HUES6 (cell line): ENCODE results near the gene RBM33.

Source experiments
- H3K27ac ChIP-seq: 2 replicates; pipeline ENCODE4 v1.7.0; 2013; ENCODE audit warnings: low read depth, mild to moderate bottlenecking, low read length, inconsistent platforms
- H3K27me3 ChIP-seq: 2 replicates; pipeline ENCODE4 v1.6.1; 2013; ENCODE audit warnings: low read length; ENCODE audit not compliant: control insufficient read depth, insufficient read depth
- H3K36me3 ChIP-seq: 2 replicates; pipeline ENCODE4 v1.6.1; 2013; ENCODE audit warnings: low read length; ENCODE audit not compliant: control insufficient read depth, insufficient read depth
- H3K4me1 ChIP-seq: 2 replicates; pipeline ENCODE4 v1.6.1; 2013; ENCODE audit warnings: low read length; ENCODE audit not compliant: control insufficient read depth, insufficient read depth
- H3K4me3 ChIP-seq: 2 replicates; pipeline ENCODE4 v1.5.1; 2013; ENCODE audit warnings: low read depth, low read length
- H3K9ac ChIP-seq: one replicate; pipeline ENCODE4 v1.6.1; 2013; ENCODE audit warnings: mild to moderate bottlenecking, low read length
- H3K9me3 ChIP-seq: 2 replicates; pipeline ENCODE4 v1.6.1; 2013; ENCODE audit warnings: low read depth, low read length; ENCODE audit not compliant: control insufficient read depth, insufficient read depth

The RBM33 gene

DNA sequence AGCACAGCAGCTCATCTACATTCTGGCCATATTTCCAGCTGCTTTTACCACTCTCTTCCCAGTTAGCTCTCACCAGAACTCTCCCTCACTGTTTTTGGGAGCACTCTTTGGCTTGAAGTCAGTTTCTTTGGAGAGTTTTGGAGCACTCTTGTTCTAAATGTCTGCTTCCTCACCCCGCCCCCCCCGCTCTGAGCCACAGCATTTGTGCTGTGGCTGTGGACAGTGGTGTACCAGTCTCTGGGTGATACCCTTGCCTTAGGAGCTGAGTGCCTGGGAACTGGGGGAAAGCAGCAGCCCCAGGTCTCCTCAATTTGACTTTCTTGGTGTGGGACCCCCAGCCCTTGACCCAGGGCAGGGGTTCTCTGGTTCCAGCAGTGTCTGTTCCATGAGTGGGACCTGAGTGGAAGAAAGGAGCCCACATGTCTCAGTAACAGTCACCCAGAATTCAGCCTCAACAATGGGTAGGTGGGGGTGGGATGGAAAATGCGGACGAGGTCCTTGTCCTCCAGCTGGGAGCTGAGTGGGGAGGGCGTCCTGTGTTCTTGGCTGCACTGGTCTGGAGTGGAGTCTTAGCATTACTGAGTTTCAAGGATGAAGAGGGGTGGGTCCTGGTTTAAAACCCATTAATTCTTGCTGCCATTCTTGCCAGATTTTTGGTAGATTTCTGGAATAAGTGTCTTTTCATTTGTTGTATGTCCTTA is 18.0 kb downstream of the RBM33 start:
- peaks cover 6% of the 10 kb centered on the region; the same call in 1 of the 2 replicates for H3K9me3 ChIP-seq
- H3K4me1 ChIP-seq: peaks cover 12% of the 10 kb centered on the region
- H3K36me3 ChIP-seq: peaks cover 6% of the 10 kb centered on the region
- no peak overlapping the region for H3K27ac ChIP-seq
- no peak overlapping the region for H3K4me3 ChIP-seq
- H3K9ac ChIP-seq: no peak overlapping the region
- H3K27me3 ChIP-seq: no peaks in the 10 kb centered on the region

DNA sequence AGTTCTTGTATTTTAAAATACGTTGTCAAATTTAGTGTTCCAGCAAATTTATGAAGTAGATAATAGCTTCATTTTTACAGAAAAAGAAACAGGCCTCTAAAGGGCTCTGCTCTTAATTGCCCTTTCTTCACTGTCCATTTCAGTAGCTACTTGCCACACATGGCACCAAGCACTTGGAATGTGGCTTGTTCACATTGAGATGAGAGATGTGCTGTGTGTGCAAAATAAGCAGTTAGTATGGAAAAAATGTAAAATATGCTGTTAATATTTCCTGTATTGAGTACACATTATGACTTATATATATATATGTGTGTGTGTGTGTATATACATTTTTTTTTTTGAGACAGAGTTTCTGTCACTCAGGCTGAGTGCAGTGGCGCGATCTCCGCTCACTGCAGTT is 19.5 kb downstream of the RBM33 start:
- Histone ChIP-seq H3K27ac (no peak overlapping the region), H3K36me3 (peaks cover 6% of the 10 kb centered on the region), H3K4me1 (peaks cover 12% of the 10 kb centered on the region), H3K4me3 (no peak overlapping the region), H3K9ac (no peak overlapping the region), H3K27me3 (no peaks in the 10 kb centered on the region), H3K9me3 (peaks cover 6% of the 10 kb centered on the region; the same call in 1 of the 2 replicates)

DNA sequence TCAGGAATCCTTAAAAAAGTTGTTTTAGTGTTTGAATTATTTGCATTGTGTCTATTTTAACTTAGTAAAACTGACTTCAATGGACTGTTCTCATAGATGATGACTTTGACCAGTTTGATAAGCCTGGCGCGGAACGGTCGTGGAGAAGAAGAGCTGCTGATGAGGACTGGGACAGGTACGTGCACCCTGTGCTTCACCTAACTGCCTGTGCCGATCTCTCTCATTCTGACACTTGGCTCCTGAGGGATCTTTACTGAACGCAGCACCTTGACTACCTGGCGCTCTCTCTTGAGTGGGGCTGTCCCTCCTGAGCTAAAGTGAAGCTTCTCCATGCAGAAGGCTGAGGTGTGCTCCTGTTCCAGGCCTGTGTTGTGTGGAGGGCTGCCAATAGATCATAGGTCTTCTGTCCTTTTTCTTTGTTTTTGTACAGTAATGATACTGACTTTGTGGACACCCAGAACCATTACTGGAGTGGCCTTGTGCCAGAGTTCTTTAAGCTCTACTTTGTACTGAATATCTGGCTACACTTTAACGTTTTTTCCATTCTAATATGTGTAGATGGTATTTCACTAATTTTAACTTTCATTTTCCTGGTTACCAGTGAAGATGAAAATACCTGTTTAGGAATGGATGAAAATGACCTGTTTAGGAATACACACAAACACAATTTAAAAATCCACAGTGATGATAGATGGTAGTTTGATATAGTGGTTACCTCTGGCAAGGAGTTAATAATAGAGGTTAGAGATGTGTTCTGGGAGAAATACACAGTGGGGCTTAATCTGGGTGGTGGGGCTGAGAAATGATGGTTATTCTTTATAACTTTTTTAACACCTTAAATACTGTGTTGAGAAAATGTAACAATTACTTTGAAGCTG is 20.9 kb downstream of the RBM33 start:
- no peaks in the 10 kb centered on the region for H3K9me3 ChIP-seq
- peaks cover 17% of the 10 kb centered on the region for H3K4me1 ChIP-seq
- peaks cover 11% of the 10 kb centered on the region for H3K36me3 ChIP-seq
- no peaks in the 10 kb centered on the region for H3K27me3 ChIP-seq
- H3K27ac ChIP-seq: no peak overlapping the region
- H3K4me3 ChIP-seq: no peak overlapping the region
- H3K9ac ChIP-seq: no peak overlapping the region

DNA sequence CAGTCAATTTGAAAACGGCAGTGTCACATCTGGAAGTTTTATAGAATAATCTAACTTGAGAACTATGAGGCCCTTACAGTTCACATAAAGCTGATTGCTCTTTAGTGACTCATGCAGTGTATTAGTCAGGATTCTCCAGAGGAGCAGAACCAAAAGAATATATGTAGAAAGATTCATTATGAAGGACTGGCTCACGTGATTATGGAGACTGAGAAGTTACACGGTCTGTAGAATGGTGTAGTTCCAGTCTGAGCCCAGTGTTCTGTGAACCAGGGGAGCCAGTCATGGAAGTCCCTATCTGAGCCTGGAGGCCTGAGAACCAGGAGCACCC is 21.5 kb downstream of the RBM33 start:
- Histone ChIP-seq H3K36me3 (peaks cover 11% of the 10 kb centered on the region), H3K9ac (no peak overlapping the region)

DNA sequence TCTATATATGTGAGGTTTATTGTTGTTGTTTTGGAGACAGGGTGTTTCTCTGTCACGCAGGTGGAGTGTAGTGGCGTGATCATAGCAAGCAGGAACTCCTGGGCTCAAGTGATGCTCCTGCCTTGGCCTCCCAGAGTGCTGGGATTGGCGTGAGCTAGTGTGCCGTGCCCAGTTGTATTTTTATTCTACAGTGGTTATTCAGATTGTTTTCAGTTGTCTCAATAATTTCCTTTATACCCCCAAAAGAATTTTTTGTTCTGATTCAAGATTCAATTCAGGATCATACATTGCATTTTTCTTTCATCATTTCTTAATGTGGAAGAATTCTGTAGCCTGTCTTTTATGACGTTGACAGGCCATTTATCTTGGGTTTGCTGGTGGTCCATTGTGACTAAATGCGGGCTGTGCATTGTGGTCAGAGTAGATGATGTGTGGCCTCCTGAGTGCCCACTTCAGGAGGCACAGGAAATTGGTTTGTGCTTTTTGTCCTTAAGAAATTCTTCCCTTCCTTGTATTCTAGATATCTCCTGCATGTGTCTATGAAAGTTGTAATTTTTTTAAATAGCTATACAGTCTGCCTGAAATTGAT is 22.9 kb downstream of the RBM33 start:
- Histone ChIP-seq H3K9me3 (no peaks in the 10 kb centered on the region), H3K27me3 (no peaks in the 10 kb centered on the region), H3K4me1 (peaks cover 11% of the 10 kb centered on the region), H3K9ac (no peak overlapping the region), H3K4me3 (no peak overlapping the region), H3K36me3 (peaks cover 11% of the 10 kb centered on the region), H3K27ac (no peak overlapping the region)

More for the DNA sequence above, 21.5 kb downstream of the RBM33 start:
- Histone ChIP-seq H3K4me1 (peaks cover 17% of the 10 kb centered on the region), H3K27me3 (no peaks in the 10 kb centered on the region), H3K27ac (no peak overlapping the region), H3K9me3 (no peaks in the 10 kb centered on the region), H3K4me3 (no peak overlapping the region)

DNA sequence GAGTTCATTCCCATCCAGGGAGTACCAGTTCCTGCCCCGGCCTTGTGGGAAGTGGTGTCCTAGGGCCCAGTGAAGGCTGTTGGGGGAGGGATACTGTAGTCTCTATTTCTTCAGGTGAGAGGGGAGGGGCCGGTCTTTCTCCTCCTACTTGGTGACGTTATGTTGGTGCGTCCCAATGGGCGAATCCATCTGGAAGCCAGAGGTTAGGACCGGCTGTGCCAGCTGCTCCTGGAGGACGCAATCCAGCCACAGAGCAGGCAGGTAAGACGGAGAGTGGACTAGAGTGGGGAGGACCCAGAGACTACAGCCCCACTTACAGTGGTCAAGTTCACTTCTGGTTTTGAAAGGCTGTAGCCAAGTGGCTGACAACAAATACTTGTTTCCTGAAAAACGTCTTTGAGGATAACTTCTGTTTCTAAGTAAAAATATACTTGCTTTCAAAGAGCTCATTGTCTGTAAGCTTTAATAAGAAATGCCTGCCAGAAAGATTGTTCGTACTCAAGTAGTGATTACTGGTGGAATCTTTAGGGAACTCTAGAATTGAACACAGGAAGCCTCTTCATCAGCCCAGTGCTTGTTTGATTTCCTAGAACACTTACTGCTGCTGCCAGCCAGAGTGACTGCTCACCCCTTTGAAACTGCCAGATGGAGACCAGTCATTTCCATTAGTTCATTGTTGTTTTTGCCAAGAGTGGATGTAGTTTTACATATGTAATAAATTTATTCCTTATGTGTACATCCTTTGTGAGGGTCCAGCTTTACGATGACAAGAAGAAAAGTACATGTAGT is 25.4 kb downstream of the RBM33 start:
- Histone ChIP-seq H3K9me3 (no peaks in the 10 kb centered on the region), H3K27me3 (no peaks in the 10 kb centered on the region), H3K4me1 (peaks cover 5% of the 10 kb centered on the region), H3K27ac (no peak overlapping the region), H3K4me3 (no peak overlapping the region), H3K36me3 (peaks cover 14% of the 10 kb centered on the region), H3K9ac (no peak overlapping the region)

DNA sequence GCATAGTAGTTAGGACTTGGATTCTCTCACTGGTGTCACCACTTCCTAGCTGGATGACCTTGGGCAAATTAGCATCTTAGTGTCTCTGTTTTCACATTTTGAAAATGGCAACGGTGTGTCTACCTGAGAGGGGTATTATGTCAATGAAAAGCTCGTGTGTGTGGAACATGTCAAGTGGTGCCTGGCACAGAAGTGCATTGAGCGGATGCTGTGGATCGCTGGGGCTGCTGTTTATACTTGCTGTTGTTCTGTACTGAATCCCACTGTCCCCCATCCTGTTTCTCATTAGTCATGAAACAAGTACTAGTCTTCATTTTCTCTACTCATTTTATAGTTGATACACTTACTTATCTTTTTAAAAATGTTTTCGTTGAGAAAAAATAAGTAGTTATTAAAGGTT is 26.1 kb downstream of the RBM33 start:
- Histone ChIP-seq H3K4me1 (peaks cover 5% of the 10 kb centered on the region), H3K4me3 (no peak overlapping the region), H3K9me3 (no peaks in the 10 kb centered on the region), H3K27me3 (no peaks in the 10 kb centered on the region), H3K27ac (no peak overlapping the region), H3K36me3 (peaks cover 8% of the 10 kb centered on the region), H3K9ac (no peak overlapping the region)

DNA sequence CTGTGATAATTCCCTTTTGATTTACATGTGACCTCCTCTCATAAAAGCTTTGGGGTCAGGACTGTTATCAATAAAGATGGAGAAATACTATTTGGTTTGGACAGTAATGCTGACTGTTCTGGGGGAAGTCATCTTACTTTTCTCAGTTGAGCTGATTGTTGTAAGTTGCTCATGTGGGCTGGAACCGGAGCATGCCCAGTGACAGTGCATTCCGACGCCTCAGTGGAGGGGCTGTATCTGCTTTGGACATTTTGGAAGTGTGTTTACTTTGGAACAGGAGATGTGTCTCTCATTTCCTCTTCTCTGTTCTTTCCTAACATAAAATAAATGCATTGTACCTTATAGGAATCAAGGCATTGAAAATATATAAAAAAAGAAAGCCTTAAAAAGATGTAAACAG is 30.1 kb downstream of the RBM33 start:
- H3K36me3 ChIP-seq: peaks cover 16% of the 10 kb centered on the region
- H3K27ac ChIP-seq: no peak overlapping the region

DNA sequence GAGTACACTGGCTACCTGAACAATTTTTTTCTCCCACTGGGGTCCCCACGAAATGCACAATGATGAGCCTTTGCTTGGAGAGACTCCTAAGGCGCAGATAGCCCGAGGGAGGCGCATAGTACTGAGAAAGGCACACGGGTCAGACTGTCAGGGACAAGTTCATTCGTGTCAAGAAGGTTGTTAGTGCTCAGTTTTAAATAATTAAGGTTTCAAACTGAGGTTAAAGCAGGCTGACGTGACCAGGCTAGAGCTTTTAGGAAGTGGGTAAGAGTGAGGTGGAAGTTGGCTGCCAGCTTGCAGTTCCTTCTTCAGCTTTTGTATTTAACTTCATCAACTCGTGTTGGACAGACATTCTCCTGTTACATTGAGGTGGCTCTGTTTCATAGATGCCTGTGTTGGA is 31.6 kb downstream of the RBM33 start:
- no peak overlapping the region for H3K4me3 ChIP-seq
- H3K36me3 ChIP-seq: peaks cover 23% of the 10 kb centered on the region
- no peak overlapping the region for H3K9ac ChIP-seq
- no peaks in the 10 kb centered on the region for H3K9me3 ChIP-seq
- peaks cover 14% of the 10 kb centered on the region for H3K4me1 ChIP-seq
- H3K27me3 ChIP-seq: no peaks in the 10 kb centered on the region
- no peak overlapping the region for H3K27ac ChIP-seq

More for the DNA sequence above, 30.1 kb downstream of the RBM33 start:
- Histone ChIP-seq H3K4me3 (no peak overlapping the region), H3K27me3 (no peaks in the 10 kb centered on the region), H3K4me1 (peaks cover 13% of the 10 kb centered on the region), H3K9me3 (no peaks in the 10 kb centered on the region), H3K9ac (no peak overlapping the region)

DNA sequence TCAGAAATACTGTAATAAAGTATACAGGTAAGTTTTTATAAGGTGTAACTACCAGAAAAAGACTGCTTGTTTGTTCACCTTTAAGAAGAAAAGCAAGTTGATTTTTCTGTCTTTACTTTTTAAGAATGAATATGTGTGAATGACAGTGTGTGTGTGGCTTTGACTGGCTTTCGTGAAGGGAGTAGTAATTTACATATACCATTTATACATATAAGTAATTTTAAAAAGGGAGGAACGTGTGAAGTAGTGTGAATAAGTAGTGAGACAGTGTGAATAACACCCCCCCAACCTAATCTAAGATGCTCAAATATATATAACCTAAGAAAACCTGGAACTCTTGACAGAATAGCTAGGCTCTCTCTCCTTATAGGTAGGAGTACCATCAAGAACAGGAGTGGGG is 33.2 kb downstream of the RBM33 start:
- no peak overlapping the region for H3K27ac ChIP-seq
- peaks cover 18% of the 10 kb centered on the region for H3K4me1 ChIP-seq
- H3K36me3 ChIP-seq: peaks cover 32% of the 10 kb centered on the region
- no peak overlapping the region for H3K4me3 ChIP-seq
- H3K9ac ChIP-seq: no peak overlapping the region
- H3K9me3 ChIP-seq: no peaks in the 10 kb centered on the region
- no peaks in the 10 kb centered on the region for H3K27me3 ChIP-seq
